GM18502 (cell line): ENCODE results near the gene FXR2.
A peak's percentile ranks its signal among the peaks of the same experiment; 100 is the strongest.
"Not testable (repeated sequence)": the region's sequence is repeated elsewhere in the genome, so short reads cannot be mapped to it uniquely, and the experiment has no call there.

Experiments
- ATAC-seq: cut with Tn5 transposase; IDR thresholded peaks from one replicate; pipeline ENCODE4 v1.9.1; 2021; ENCODE audit warnings: mild to moderate bottlenecking; ENCODE audit not compliant: unreplicated experiment, poor library complexity

The FXR2 gene

GRCh38 chr17:7614425-7615264, at the start of gene FXR2:
FXR2 (minus strand) TSS chr17:7614897; CDS start chr17:7614532, 365 bp downstream.
- peak; percentile 89 for ATAC-seq

- ATAC-seq: no peak
These were observed 42.4 kb upstream of the FXR2 start for GRCh38 chr17:7656958-7657609.

- ATAC-seq: no peak
These were observed 40.8 kb upstream of the FXR2 start for GRCh38 chr17:7655541-7655840.

GRCh38 chr17:7654832-7655540, 40.3 kb upstream of the FXR2 start:
- no peak for ATAC-seq

- ATAC-seq: no peak
These were observed 38.0 kb upstream of the FXR2 start for GRCh38 chr17:7652388-7653356.

GRCh38 chr17:7651665-7652387, 37.1 kb upstream of the FXR2 start:
- no peak for ATAC-seq

- ATAC-seq: no peak
These were observed 36.5 kb upstream of the FXR2 start for GRCh38 chr17:7651097-7651664.

GRCh38 chr17:7650509-7651096, 35.9 kb upstream of the FXR2 start, which contains the start of gene ATP1B2:
ATP1B2 (plus strand) TSS chr17:7650926; CDS start chr17:7651519, 593 bp downstream.
- ATAC-seq: peak; percentile 59

- ATAC-seq: no peak
These were observed 32.3 kb upstream of the FXR2 start for GRCh38 chr17:7647018-7647417.

- ATAC-seq: no peak
These were observed 31.8 kb upstream of the FXR2 start for GRCh38 chr17:7646457-7646856.

- no peak for ATAC-seq
These were observed 30.1 kb upstream of the FXR2 start for GRCh38 chr17:7644775-7645174.

- not testable (repeated sequence) for ATAC-seq
These were observed 26.9 kb upstream of the FXR2 start for GRCh38 chr17:7641635-7642034.

GRCh38 chr17:7640783-7641182, 26.1 kb upstream of the FXR2 start:
- ATAC-seq: no peak

- ATAC-seq: no peak
These were observed 21.5 kb upstream of the FXR2 start for GRCh38 chr17:7636163-7636562.

GRCh38 chr17:7634384-7634783, 19.7 kb upstream of the FXR2 start:
- ATAC-seq: no peak

GRCh38 chr17:7633093-7633492, 18.4 kb upstream of the FXR2 start:
- no peak for ATAC-seq

- ATAC-seq: no peak
These were observed 17.8 kb upstream of the FXR2 start for GRCh38 chr17:7632492-7632894.
